Measurements from ENCODE around the gene ZNF536. TPM values are rescaled to one million over a fixed set of nuclear protein-coding genes. Genes with fewer than 3 reads are reported as not detected.

The ZNF536 gene
- total RNA-seq: 1 to 10 TPM in 2 of 4 donors, under 1 TPM in 2; 0.44 to 7.4 (median 0.88) TPM

- DNase-seq: no peak
- peaks cover 0 to 10% (median 0%) of the 10 kb centered on the region in 3 donors for H3K4me1 ChIP-seq
- peaks cover 0 to 50% (median 0%) of the 10 kb centered on the region in 4 donors for H3K27me3 ChIP-seq
- no peaks in the 10 kb centered on the region for H3K9me3 ChIP-seq
- TF ChIP-seq POLR2A (IDR thresholded peaks at IDR 0.05): no peak
- TF ChIP-seq, protein P1, sequence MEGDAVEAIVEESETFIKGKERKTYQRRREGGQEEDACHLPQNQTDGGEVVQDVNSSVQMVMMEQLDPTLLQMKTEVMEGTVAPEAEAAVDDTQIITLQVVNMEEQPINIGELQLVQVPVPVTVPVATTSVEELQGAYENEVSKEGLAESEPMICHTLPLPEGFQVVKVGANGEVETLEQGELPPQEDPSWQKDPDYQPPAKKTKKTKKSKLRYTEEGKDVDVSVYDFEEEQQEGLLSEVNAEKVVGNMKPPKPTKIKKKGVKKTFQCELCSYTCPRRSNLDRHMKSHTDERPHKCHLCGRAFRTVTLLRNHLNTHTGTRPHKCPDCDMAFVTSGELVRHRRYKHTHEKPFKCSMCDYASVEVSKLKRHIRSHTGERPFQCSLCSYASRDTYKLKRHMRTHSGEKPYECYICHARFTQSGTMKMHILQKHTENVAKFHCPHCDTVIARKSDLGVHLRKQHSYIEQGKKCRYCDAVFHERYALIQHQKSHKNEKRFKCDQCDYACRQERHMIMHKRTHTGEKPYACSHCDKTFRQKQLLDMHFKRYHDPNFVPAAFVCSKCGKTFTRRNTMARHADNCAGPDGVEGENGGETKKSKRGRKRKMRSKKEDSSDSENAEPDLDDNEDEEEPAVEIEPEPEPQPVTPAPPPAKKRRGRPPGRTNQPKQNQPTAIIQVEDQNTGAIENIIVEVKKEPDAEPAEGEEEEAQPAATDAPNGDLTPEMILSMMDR (IDR thresholded peaks at IDR 0.05): no peak
- no peaks in the 10 kb centered on the region for H3K36me3 ChIP-seq
- WGBS, 2 donors: 49 to 56% methylated on average over 9 of the region's 9 CpGs
- intact Hi-C loops (cut with DNase I): no loop called here
- H3K4me3 ChIP-seq: no peak within 1 kb of the TSS
- H3K27ac ChIP-seq: peak within 1 kb of the TSS in 1 of 4 donors; percentile 69
Observed at GRCh38 chr19:30371960-30372824, at the start of gene ZNF536. Gene ZNF536, plus strand, starts transcription at chr19:30372384. Its CDS starts 71,179 bp downstream, at chr19:30443563.

- Histone ChIP-seq H3K4me3 (no peak overlapping the region), H3K4me1 (peaks cover 0 to 12% (median 0%) of the 10 kb centered on the region in 3 donors), H3K27me3 (no peaks in the 10 kb centered on the region), H3K27ac (no peak overlapping the region), H3K36me3 (no peaks in the 10 kb centered on the region), H3K9me3 (no peaks in the 10 kb centered on the region)
- WGBS, 2 donors: 75 to 78% methylated on average over 5 to 6 of the region's 6 CpGs
- no peak for DNase-seq
- intact Hi-C loops (cut with DNase I): no loop called here
- TF ChIP-seq, protein P1 (IDR thresholded peaks at IDR 0.05): no peak
- no peak for TF ChIP-seq POLR2A (IDR thresholded peaks at IDR 0.05)
Observed at GRCh38 chr19:30322641-30323320, 49.4 kb upstream of the ZNF536 start.

- intact Hi-C loops (cut with DNase I): no loop called here
- no peak overlapping the region for H3K27ac ChIP-seq
- DNase-seq: no peak
Observed at GRCh38 chr19:30323904-30324303, 48.3 kb upstream of the ZNF536 start.

DNA sequence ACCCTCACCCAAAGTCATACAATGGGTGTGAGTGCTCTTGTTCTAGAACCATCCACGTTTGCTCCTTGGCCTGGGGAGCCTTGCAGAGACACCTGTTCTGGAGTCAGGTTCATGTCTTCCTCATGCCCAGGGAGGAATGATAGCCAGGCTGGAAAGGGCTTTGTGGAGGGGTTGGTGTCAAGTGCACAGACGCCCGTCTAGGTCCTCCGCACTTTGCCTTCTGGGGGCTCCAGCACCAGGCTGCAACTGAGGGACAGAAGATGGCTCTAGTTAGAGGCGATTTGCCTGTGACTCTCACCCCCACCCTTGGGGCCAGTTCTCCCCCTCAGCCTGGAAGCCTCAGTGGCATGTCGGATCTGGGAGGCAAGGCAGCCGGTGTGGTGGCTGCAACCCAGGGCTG is 47.2 kb upstream of the ZNF536 start:
- DNase-seq: no peak

More at GRCh38 chr19:30323904-30324303, 48.3 kb upstream of the ZNF536 start:
- H3K36me3 ChIP-seq: no peaks in the 10 kb centered on the region
- H3K9me3 ChIP-seq: no peaks in the 10 kb centered on the region
- TF ChIP-seq POLR2A (IDR thresholded peaks at IDR 0.05): no peak
- TF ChIP-seq, protein P1 (IDR thresholded peaks at IDR 0.05): no peak
- no peak overlapping the region for H3K4me3 ChIP-seq
- H3K4me1 ChIP-seq: peaks cover 0 to 12% (median 0%) of the 10 kb centered on the region in 3 donors
- no peaks in the 10 kb centered on the region for H3K27me3 ChIP-seq

More for the DNA sequence above, 47.2 kb upstream of the ZNF536 start:
- H3K4me1 ChIP-seq: peaks cover 0 to 12% (median 0%) of the 10 kb centered on the region in 3 donors
- H3K36me3 ChIP-seq: no peaks in the 10 kb centered on the region
- WGBS, 2 donors: 40% methylated on average over 2 of the region's 7 CpGs; no CpG with 5 or more reads in 1 of the 2 donors
- no peaks in the 10 kb centered on the region for H3K9me3 ChIP-seq
- no peak overlapping the region for H3K27ac ChIP-seq
- no peak overlapping the region for H3K4me3 ChIP-seq
- intact Hi-C loops (cut with DNase I): no loop called here
- no peaks in the 10 kb centered on the region for H3K27me3 ChIP-seq
- no peak for TF ChIP-seq POLR2A (IDR thresholded peaks at IDR 0.05)
- TF ChIP-seq, protein P1 (IDR thresholded peaks at IDR 0.05): no peak

All from esophagus squamous epithelium (tissue), 5 donors.